HCT116 (cell line): ENCODE data around the gene RAB30. TPM values are rescaled to one million over a fixed set of nuclear protein-coding genes. Genes with fewer than 3 reads are reported as not detected.

Experiments
- ATAC-seq: fragments of 200-7000 bp; cut with Tn5 transposase; 2 replicates; pipeline ENCODE4 v1.9.1; 2020; ENCODE audit warnings: mild to moderate bottlenecking, moderate library complexity
- BruUV-seq: library from RNA; stranded (reverse); fragments of 400-500 nt; replicated peaks from 2 replicates; lab custom pipeline; 2021; lab: Mats Ljungman, UMichigan
- CTCF ChIA-PET: fragments of 300-600 bp; sonication (Branson Sonifier 250); formaldehyde crosslinking; loops from one replicate; lab custom pipeline; 2021; ENCODE audit warnings: antibody characterized with exemption; lab: Charles Lee
- POLR2A ChIA-PET: fragments of 300-600, 350-600 bp; sonication (Branson Sonifier 250); formaldehyde crosslinking; loops from one replicate; lab custom pipeline; 2021; ENCODE audit warnings: antibody characterized with exemption; lab: Charles Lee
- RAD21 ChIA-PET, 2 experiments: fragments of 300-600 bp; sonication (Branson Sonifier 250); formaldehyde crosslinking; loops; one replicate each; lab custom pipeline; 2023; ENCODE audit warnings: low total read pairs in 2 of 2; ENCODE audit not compliant: uncharacterized antibody in 2 of 2, unreplicated experiment in 2 of 2, low non-redundant PET in 1 of 2; lab: Charles Lee
- DNase-seq: peaks from one replicate; pipeline ENCODE4 v3.0.0-alpha.2; 2010; ENCODE audit warnings: low read depth, low spot score
- H2AFZ ChIP-seq: fragments of 200-600 bp; shearing (Covaris generic), sonication (generic); 2 replicates; pipeline ENCODE4 v1.6.1; 2017; ENCODE audit warnings: low read depth, mixed run types, mixed read lengths, antibody characterized with exemption, low read length; ENCODE audit not compliant: poor library complexity, severe bottlenecking
- H3K27ac ChIP-seq: 2 replicates; pipeline ENCODE4 v1.5.1; 2012; ENCODE audit warnings: low read depth, low read length
- H3K27me3 ChIP-seq: fragments of 200-600 bp; sonication (generic); 2 replicates; pipeline ENCODE4 v1.6.1; 2016; ENCODE audit warnings: mixed run types, low read length, mixed read lengths; ENCODE audit not compliant: insufficient read depth
- H3K36me3 ChIP-seq, 2 experiments: fragments of 200-500 bp in 1 of 2; fragments of 200-600 bp in 1 of 2; sonication (Bioruptor generic) in 1 of 2; sonication (generic) in 1 of 2; 2 replicates each; pipeline versions ENCODE4 v1.5.1 to v1.6.1; 2014 to 2016; ENCODE audit warnings: low read length in 2 of 2, inconsistent platforms in 1 of 2, mixed read lengths in 1 of 2, mixed run types in 1 of 2; ENCODE audit not compliant: insufficient read depth in 2 of 2, control insufficient read depth in 1 of 2
- H3K4me1 ChIP-seq, 2 experiments: fragments of 200-600 bp in 1 of 2; sonication (generic) in 1 of 2; 2 replicates each; pipeline versions ENCODE4 v1.5.1 to v1.6.1; 2012 to 2017; ENCODE audit warnings: low read length in 2 of 2, inconsistent platforms in 1 of 2, mild to moderate bottlenecking in 1 of 2, mixed read lengths in 1 of 2, mixed run types in 1 of 2, moderate library complexity in 1 of 2; ENCODE audit not compliant: insufficient read depth in 2 of 2, control insufficient read depth in 1 of 2
- H3K4me2 ChIP-seq: fragments of 200-600 bp; sonication (generic); 2 replicates; pipeline ENCODE4 v1.6.1; 2017; ENCODE audit warnings: mixed run types, low read length, mixed read lengths
- H3K4me3 ChIP-seq, 2 experiments: fragments of 200-600 bp in 1 of 2; sonication (generic) in 1 of 2; replicated peaks in 1 of 2; 2 replicates each; pipeline ENCODE4 v1.5.1; 2011 to 2016; ENCODE audit warnings: low read length in 2 of 2, control low read depth in 1 of 2, low read depth in 1 of 2, mild to moderate bottlenecking in 1 of 2, mixed read lengths in 1 of 2, mixed run types in 1 of 2
- H3K79me2 ChIP-seq: fragments of 200-600 bp; sonication (generic); 2 replicates; pipeline ENCODE4 v1.6.1; 2017; ENCODE audit warnings: mild to moderate bottlenecking, mixed run types, low read length, moderate library complexity, mixed read lengths; ENCODE audit not compliant: insufficient read depth
- H3K9ac ChIP-seq: fragments of 200-600 bp; sonication (generic); 2 replicates; pipeline ENCODE4 v1.6.1; 2016; ENCODE audit warnings: low read length, mixed read lengths
- H3K9me2 ChIP-seq: fragments of 200-600 bp; sonication (generic), shearing (Covaris generic); 2 replicates; pipeline ENCODE4 v1.6.1; 2017; ENCODE audit warnings: mixed run types, mild to moderate bottlenecking, moderate library complexity; ENCODE audit not compliant: insufficient read depth
- H3K9me3 ChIP-seq, 2 experiments: fragments of 200-500 bp in 1 of 2; fragments of 200-600 bp in 1 of 2; sonication (Bioruptor generic) in 1 of 2; sonication (generic) in 1 of 2; 2 replicates each; pipeline ENCODE4 v1.6.1; 2014 to 2017; ENCODE audit warnings: low read length in 2 of 2, mixed read lengths in 2 of 2, inconsistent platforms in 1 of 2, low read depth in 1 of 2, mild to moderate bottlenecking in 1 of 2, mixed run types in 1 of 2, moderate library complexity in 1 of 2; ENCODE audit not compliant: control insufficient read depth in 1 of 2, insufficient read depth in 1 of 2
- H4K20me1 ChIP-seq: fragments of 200-600 bp; sonication (generic), shearing (Covaris generic); 2 replicates; pipeline ENCODE4 v1.6.1; 2017; ENCODE audit warnings: mixed run types, mild to moderate bottlenecking, moderate library complexity; ENCODE audit not compliant: insufficient read depth
- EGR1 ChIP-seq: IDR thresholded peaks from 2 replicates; pipeline ENCODE4 v1.6.1; 2012; ENCODE audit warnings: low read depth
- JUND ChIP-seq: IDR thresholded peaks from 2 replicates; pipeline ENCODE4 v1.6.1; 2012
- POLR2A ChIP-seq: IDR thresholded peaks from 2 replicates; pipeline ENCODE4 v1.7.0; 2011; ENCODE audit warnings: borderline replicate concordance; ENCODE audit not compliant: insufficient read depth, insufficient read length; ENCODE audit errors: extremely low read depth
- RAD21 ChIP-seq: IDR thresholded peaks from 2 replicates; pipeline ENCODE4 v1.6.1; 2012; ENCODE audit warnings: low read depth, mild to moderate bottlenecking
- REST ChIP-seq: IDR thresholded peaks from 2 replicates; pipeline ENCODE4 v1.6.1; 2012; ENCODE audit warnings: low read depth
- SP1 ChIP-seq: IDR thresholded peaks from 2 replicates; pipeline ENCODE4 v1.6.1; 2012; ENCODE audit warnings: low read depth
- YY1 ChIP-seq: IDR thresholded peaks from 2 replicates; pipeline ENCODE4 v1.6.1; 2011; ENCODE audit warnings: low read length, low read depth, moderate library complexity, mild to moderate bottlenecking; ENCODE audit not compliant: insufficient replicate concordance; ENCODE audit errors: extremely low read depth
- intact Hi-C: fragments of 100-400 bp; cut with micrococcal nuclease; formaldehyde crosslinking; loops from 2 replicates; pipeline ENCODE4 v1.10.0; 2022
- total RNA-seq: library from RNA; stranded (reverse); gene quantifications from one replicate; pipeline ENCODE4 v1.2.1, GENCODE V29; 2021; ENCODE audit not compliant: unreplicated experiment
- TF ChIP-seq, protein P1 (sequence below): IDR thresholded peaks from 2 replicates; pipeline ENCODE4 v1.6.1; 2011; ENCODE audit warnings: mild to moderate bottlenecking, low read length, moderate library complexity; ENCODE audit not compliant: insufficient replicate concordance; ENCODE audit errors: extremely low read depth

The RAB30 gene
- total RNA-seq, 1 experiment from 2014 or later: 5.7 TPM

DNA sequence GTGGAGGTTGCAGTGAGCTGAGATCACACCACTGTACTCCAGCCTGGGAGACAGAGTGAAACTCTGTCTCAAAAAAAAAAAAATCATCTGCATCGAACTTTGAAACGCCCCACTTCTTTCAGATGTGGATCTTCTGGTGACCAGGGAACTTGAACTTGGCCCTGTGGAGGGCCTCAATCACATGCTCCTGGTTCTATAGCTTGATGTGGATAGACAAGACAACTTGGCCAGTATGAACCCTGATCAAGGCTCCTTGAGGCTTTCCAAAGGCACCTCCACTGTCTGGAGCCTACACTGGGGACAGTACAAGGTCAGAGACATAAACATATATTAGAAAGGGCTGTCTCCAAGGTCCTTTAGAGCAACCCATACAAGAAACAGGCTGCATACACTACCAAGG lies 30.6 kb downstream of the RAB30 start (continued):
- TF ChIP-seq, protein P1, sequence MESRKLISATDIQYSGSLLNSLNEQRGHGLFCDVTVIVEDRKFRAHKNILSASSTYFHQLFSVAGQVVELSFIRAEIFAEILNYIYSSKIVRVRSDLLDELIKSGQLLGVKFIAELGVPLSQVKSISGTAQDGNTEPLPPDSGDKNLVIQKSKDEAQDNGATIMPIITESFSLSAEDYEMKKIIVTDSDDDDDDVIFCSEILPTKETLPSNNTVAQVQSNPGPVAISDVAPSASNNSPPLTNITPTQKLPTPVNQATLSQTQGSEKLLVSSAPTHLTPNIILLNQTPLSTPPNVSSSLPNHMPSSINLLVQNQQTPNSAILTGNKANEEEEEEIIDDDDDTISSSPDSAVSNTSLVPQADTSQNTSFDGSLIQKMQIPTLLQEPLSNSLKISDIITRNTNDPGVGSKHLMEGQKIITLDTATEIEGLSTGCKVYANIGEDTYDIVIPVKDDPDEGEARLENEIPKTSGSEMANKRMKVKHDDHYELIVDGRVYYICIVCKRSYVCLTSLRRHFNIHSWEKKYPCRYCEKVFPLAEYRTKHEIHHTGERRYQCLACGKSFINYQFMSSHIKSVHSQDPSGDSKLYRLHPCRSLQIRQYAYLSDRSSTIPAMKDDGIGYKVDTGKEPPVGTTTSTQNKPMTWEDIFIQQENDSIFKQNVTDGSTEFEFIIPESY: no peak
- TF ChIP-seq POLR2A (no peak), REST (no peak), YY1 (no peak), SP1 (no peak)
- TF ChIP-seq, all 23 proteins: peak for 0

GRCh38 chr11:83039566-83039965 lies 32.1 kb downstream of the RAB30 start:
- Histone ChIP-seq H3K36me3 (no peaks in the 10 kb centered on the region), H3K9me3 (no peaks in the 10 kb centered on the region), H4K20me1 (no peaks in the 10 kb centered on the region), H3K79me2 (no peaks in the 10 kb centered on the region), H3K4me1 (no peaks in the 10 kb centered on the region; a peak in 1 of 4 replicates), H3K9ac (no peak overlapping the region), H2AFZ (no peak overlapping the region), H3K27ac (no peak overlapping the region), H3K4me3 (no peak overlapping the region), H3K9me2 (no peaks in the 10 kb centered on the region), H3K4me2 (no peak overlapping the region), H3K27me3 (no peaks in the 10 kb centered on the region)
- ATAC-seq (no peak), DNase-seq (no peak)
- ChIA-PET CTCF (no interaction called here), POLR2A (no interaction called here), RAD21 (no interaction called here)
- intact Hi-C loops: no loop called here
- TF ChIP-seq RAD21 (no peak), REST (no peak), EGR1 (no peak), JUND (no peak)
- BruUV-seq: no TSS peak
